GM21390 (cell line): ENCODE results near the gene ARMC8.

Source experiments
- ATAC-seq: cut with Tn5 transposase; IDR thresholded peaks from one replicate; pipeline ENCODE4 v1.9.1; 2021; ENCODE audit not compliant: unreplicated experiment

Gene ARMC8

GRCh38 chr3:138340511-138340910 lies 153.4 kb downstream of the ARMC8 start:
- no peak for ATAC-seq

GRCh38 chr3:138344754-138345153 lies 157.7 kb downstream of the ARMC8 start:
- ATAC-seq = no peak
